GM21515 (cell line): ENCODE results near the gene ARID5B.
A peak's percentile ranks its signal among the peaks of the same experiment; 100 is the strongest.

Experiments
- ATAC-seq: cut with Tn5 transposase; IDR thresholded peaks from one replicate; pipeline ENCODE4 v1.9.1; 2021; ENCODE audit not compliant: unreplicated experiment

The ARID5B gene

GRCh38 chr10:62007145-62007544, 105.6 kb downstream of the ARID5B start:
- no peak for ATAC-seq

- ATAC-seq, result no peak
These were observed 106.7 kb downstream of the ARID5B start for GRCh38 chr10:62008196-62008595.

GRCh38 chr10:62008946-62009345, 107.4 kb downstream of the ARID5B start:
- no peak for ATAC-seq

- ATAC-seq, result no peak
These were observed 108.9 kb downstream of the ARID5B start for GRCh38 chr10:62010366-62010765.

GRCh38 chr10:62011558-62011957, 110.1 kb downstream of the ARID5B start:
- no peak for ATAC-seq

- ATAC-seq, result no peak
These were observed 110.8 kb downstream of the ARID5B start for GRCh38 chr10:62012318-62012717.

GRCh38 chr10:62014510-62014909, 113.0 kb downstream of the ARID5B start:
- ATAC-seq, result no peak

- ATAC-seq, result no peak
These were observed 114.5 kb downstream of the ARID5B start for GRCh38 chr10:62015994-62016393.

- ATAC-seq, result peak; percentile 49
These were observed 115.4 kb downstream of the ARID5B start for GRCh38 chr10:62016623-62017490.

- no peak for ATAC-seq
These were observed 116.0 kb downstream of the ARID5B start for GRCh38 chr10:62017491-62017870.

GRCh38 chr10:62018131-62018911, 116.8 kb downstream of the ARID5B start:
- no peak for ATAC-seq

- ATAC-seq, result no peak
These were observed 117.7 kb downstream of the ARID5B start for GRCh38 chr10:62019013-62019684.

GRCh38 chr10:62019685-62020359, 118.3 kb downstream of the ARID5B start:
- ATAC-seq, result no peak

GRCh38 chr10:62021128-62021665, 119.7 kb downstream of the ARID5B start:
- no peak for ATAC-seq

- ATAC-seq, result no peak
These were observed 120.7 kb downstream of the ARID5B start for GRCh38 chr10:62021978-62022802.

GRCh38 chr10:62022830-62023229, 121.3 kb downstream of the ARID5B start:
- ATAC-seq, result no peak

- no peak for ATAC-seq
These were observed 121.8 kb downstream of the ARID5B start for GRCh38 chr10:62023329-62023728.

- no peak for ATAC-seq
These were observed 122.7 kb downstream of the ARID5B start for GRCh38 chr10:62024026-62024701.

GRCh38 chr10:62025134-62025794, 123.8 kb downstream of the ARID5B start:
- ATAC-seq, result no peak
